Hippocampal formation (tissue), 2 donors: ENCODE measurements around the gene IQCF2.
"Not testable (repeated sequence)": the region's sequence is repeated elsewhere in the genome, so short reads cannot be mapped to it uniquely, and the experiment has no call there.

ENCODE experiments used
- DNase-seq, 2 donors: peaks; one replicate each; lab custom pipeline; 2025; lab: John Stamatoyannopoulos, UW

Gene IQCF2

GRCh38 chr3:51876186-51876585, 14.8 kb downstream of the IQCF2 start:
- no peak for DNase-seq

GRCh38 chr3:51879937-51880336, 18.5 kb downstream of the IQCF2 start:
- no peak for DNase-seq

GRCh38 chr3:51886447-51886846, 25.0 kb downstream of the IQCF2 start:
- DNase-seq: no peak

- DNase-seq: no peak
These were observed 26.2 kb downstream of the IQCF2 start for GRCh38 chr3:51887620-51888019.

GRCh38 chr3:51888463-51889105, 27.2 kb downstream of the IQCF2 start:
- no peak for DNase-seq

- DNase-seq: no peak
These were observed 30.0 kb downstream of the IQCF2 start for GRCh38 chr3:51891242-51892039.

GRCh38 chr3:51894391-51894790, 33.0 kb downstream of the IQCF2 start:
- no peak for DNase-seq

- no peak for DNase-seq
These were observed 33.5 kb downstream of the IQCF2 start for GRCh38 chr3:51894939-51895338.

GRCh38 chr3:51896607-51897305, 35.3 kb downstream of the IQCF2 start:
- no peak for DNase-seq

- DNase-seq: no peak
These were observed 36.0 kb downstream of the IQCF2 start for GRCh38 chr3:51897391-51897790.

GRCh38 chr3:51900043-51900442, 38.6 kb downstream of the IQCF2 start:
- DNase-seq: not testable (repeated sequence)

GRCh38 chr3:51902361-51902760, 40.9 kb downstream of the IQCF2 start:
- DNase-seq: not testable (repeated sequence)

GRCh38 chr3:51904034-51904823, 42.8 kb downstream of the IQCF2 start:
- DNase-seq: no peak

GRCh38 chr3:51908026-51908425, 46.6 kb downstream of the IQCF2 start:
- no peak for DNase-seq
